Endothelial cell of umbilical vein (primary cell): ENCODE results near the gene LARP6. TPM values are rescaled to one million over a fixed set of nuclear protein-coding genes. Genes with fewer than 3 reads are reported as not detected.
A peak's percentile ranks its signal among the peaks of the same experiment; 100 is the strongest.

Experiments
- BruUV-seq: library from RNA; stranded (reverse); fragments of 400-500 nt; replicated peaks from 2 replicates; lab custom pipeline; 2021; lab: Mats Ljungman, UMichigan
- CTCF ChIA-PET: fragments of 300-600, 350-600 bp; sonication (Branson Sonifier 250); formaldehyde crosslinking; loops from one replicate; lab custom pipeline; 2021; ENCODE audit warnings: antibody characterized with exemption, inconsistent platforms; lab: Charles Lee
- POLR2A ChIA-PET: fragments of 300-600, 350-600 bp; sonication (Branson Sonifier 250); formaldehyde crosslinking; loops from one replicate; lab custom pipeline; 2021; ENCODE audit warnings: antibody characterized with exemption, inconsistent platforms; lab: Charles Lee
- DNase-seq: peaks from one replicate; pipeline ENCODE4 v3.0.0-alpha.2; 2011; ENCODE audit warnings: low read depth, low spot score
- FAIRE-seq: peaks from 2 replicates; lab custom pipeline; 2011; peaks lifted over from hg19 to GRCh38; lab: Jason Lieb, UNC
- H2AFZ ChIP-seq: 2 replicates; pipeline ENCODE4 v1.6.0; 2012; ENCODE audit warnings: low read depth, low read length, control low read depth, inconsistent platforms
- H3K27ac ChIP-seq: 2 replicates; pipeline ENCODE4 v1.5.1; 2011; ENCODE audit warnings: low read depth, mild to moderate bottlenecking, control low read depth, low read length, moderate library complexity; ENCODE audit not compliant: insufficient read depth
- H3K27me3 ChIP-seq, 2 experiments: 2 replicates each; pipeline versions ENCODE4 v1.6.0 to v1.6.1; 2011; ENCODE audit warnings: low read length in 2 of 2, mixed read lengths in 1 of 2; ENCODE audit not compliant: control insufficient read depth in 2 of 2, insufficient read depth in 2 of 2
- H3K36me3 ChIP-seq, 2 experiments: 2 replicates in 1 of 2; 3 replicates in 1 of 2; pipeline ENCODE4 v1.5.1; 2011; ENCODE audit warnings: low read length in 2 of 2, mild to moderate bottlenecking in 1 of 2, moderate library complexity in 1 of 2; ENCODE audit not compliant: control insufficient read depth in 2 of 2, insufficient read depth in 2 of 2; ENCODE audit errors: extremely low read depth in 1 of 2
- H3K4me1 ChIP-seq: 3 replicates; pipeline ENCODE4 v1.5.1; 2011; ENCODE audit warnings: mild to moderate bottlenecking, low read length; ENCODE audit not compliant: control insufficient read depth, insufficient read depth; ENCODE audit errors: extremely low read depth
- H3K4me2 ChIP-seq: 2 replicates; pipeline ENCODE4 v1.6.1; 2011; ENCODE audit warnings: low read length, control low read depth, mixed read lengths; ENCODE audit not compliant: insufficient read depth
- H3K4me3 ChIP-seq, 3 experiments: fragments of 200-600 bp in 1 of 3; sonication (generic), shearing (Covaris generic) in 1 of 3; replicated peaks in 1 of 3; 2 replicates each; pipeline ENCODE4 v1.5.1; 2011 to 2016; ENCODE audit warnings: control low read depth in 3 of 3, low read length in 3 of 3, mild to moderate bottlenecking in 2 of 3, inconsistent platforms in 1 of 3, low read depth in 1 of 3, moderate library complexity in 1 of 3; ENCODE audit not compliant: insufficient read depth in 1 of 3
- H3K79me2 ChIP-seq: 2 replicates; pipeline ENCODE4 v1.6.0; 2012; ENCODE audit warnings: low read length, inconsistent platforms; ENCODE audit not compliant: control insufficient read depth, insufficient read depth
- H3K9ac ChIP-seq: replicated peaks from 2 replicates; pipeline ENCODE3; 2011; ENCODE audit warnings: low read length, control low read depth; ENCODE audit not compliant: insufficient read depth; ENCODE audit errors: extremely low read depth
- H3K9me1 ChIP-seq: replicated peaks from 3 replicates; pipeline ENCODE4 v1.6.0; 2011; ENCODE audit warnings: mild to moderate bottlenecking, low read length; ENCODE audit not compliant: control insufficient read depth, insufficient read depth; ENCODE audit errors: extremely low read depth
- H3K9me3 ChIP-seq: replicated peaks from 2 replicates; pipeline ENCODE4 v1.5.1; 2012; ENCODE audit warnings: low read length, inconsistent platforms; ENCODE audit not compliant: control insufficient read depth, insufficient read depth
- H4K20me1 ChIP-seq: replicated peaks from 2 replicates; pipeline ENCODE3; 2011; ENCODE audit warnings: mild to moderate bottlenecking, low read length; ENCODE audit not compliant: control insufficient read depth, insufficient read depth; ENCODE audit errors: extremely low read depth
- FOS ChIP-seq: IDR thresholded peaks from 2 replicates; pipeline ENCODE4 v1.6.1; 2011; ENCODE audit warnings: mild to moderate bottlenecking, low read length, moderate library complexity, borderline replicate concordance; ENCODE audit not compliant: insufficient read depth
- JUN ChIP-seq: IDR thresholded peaks from 2 replicates; pipeline ENCODE4 v1.6.1; 2011; ENCODE audit warnings: borderline replicate concordance, low read depth; ENCODE audit not compliant: insufficient read length, insufficient read depth
- dilution Hi-C: fragments of 300-500 bp; cut with MboI; formaldehyde crosslinking; loops from one replicate; pipeline ENCODE4 v1.15.0; 2019; ENCODE audit warnings: low sequenced_read_pairs; ENCODE audit not compliant: extremely low pct_ligation_motif_present
- intact Hi-C: fragments of 100-400 bp; cut with micrococcal nuclease; formaldehyde crosslinking; loops from one replicate; pipeline ENCODE4 v1.10.0; 2022
- polyA plus RNA-seq, 4 experiments: library from polyadenylated mRNA; depleted of rRNA in 3 of 4; stranded (reverse) in 3 of 4; unstranded in 1 of 4; fragments of >200 nt; gene quantifications; 2 replicates each; pipeline versions ENCODE4 v1.2.1 to v1.2.3, GENCODE V29; 2011 to 2012; ENCODE audit warnings: missing spikeins in 1 of 4
- total RNA-seq: library from RNA; stranded (reverse); gene quantifications from 2 replicates; pipeline ENCODE4 v1.2.3, GENCODE V29; 2021
- TF ChIP-seq, protein P1 (sequence below): IDR thresholded peaks from 2 replicates; pipeline ENCODE4 v1.6.1; 2011; ENCODE audit not compliant: insufficient read depth, insufficient read length
- TF ChIP-seq, protein P2 (sequence below), 2 donors: IDR thresholded peaks; 1 replicate in 1 of 2; 2 replicates in 1 of 2; pipeline ENCODE4 v1.5.1; 2011; ENCODE audit warnings: low read length in 2 of 2, mild to moderate bottlenecking in 2 of 2, moderate library complexity in 2 of 2, control low read depth in 1 of 2, inconsistent platforms in 1 of 2, low read depth in 1 of 2; ENCODE audit not compliant: insufficient read depth in 1 of 2; ENCODE audit errors: extremely low read depth in 1 of 2

The LARP6 gene
- total and polyA plus RNA-seq, 2 donors (not counting 3 experiments of a cell fraction or from before 2014, with no cell fraction given), result 16.9 to 56.2 TPM

DNA sequence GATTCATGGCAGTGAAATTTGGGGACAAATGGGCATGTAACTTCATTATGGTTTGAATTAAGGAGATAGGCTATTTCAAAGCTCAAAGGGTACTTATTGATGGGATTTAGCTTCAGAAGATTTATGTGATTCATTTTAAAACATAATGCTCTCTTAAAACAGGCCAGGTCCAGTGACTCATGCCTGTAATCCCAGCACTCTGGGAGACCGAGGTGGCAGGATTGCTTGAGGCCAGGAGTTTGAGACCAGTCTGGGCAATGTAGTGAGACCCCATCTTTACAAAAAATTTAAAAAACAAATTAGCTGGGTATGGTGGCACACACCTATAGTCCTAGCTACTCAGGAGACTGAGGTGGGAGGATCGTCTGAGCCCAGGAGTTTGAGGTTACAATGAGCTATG is 26.8 kb upstream of the LARP6 start:
- CTCF ChIA-PET, result interaction anchor here (1.2 to 5.7 kb wide), 3 partner anchors 29 to 56 kb away, joined by 3 to 43 read pairs (median 4); no protein-coding TSS in a partner anchor
- no peaks in the 10 kb centered on the region for H3K9me3 ChIP-seq
- no peaks in the 10 kb centered on the region for H3K9me1 ChIP-seq
- TF ChIP-seq JUN, result no peak
- TF ChIP-seq, protein P1, sequence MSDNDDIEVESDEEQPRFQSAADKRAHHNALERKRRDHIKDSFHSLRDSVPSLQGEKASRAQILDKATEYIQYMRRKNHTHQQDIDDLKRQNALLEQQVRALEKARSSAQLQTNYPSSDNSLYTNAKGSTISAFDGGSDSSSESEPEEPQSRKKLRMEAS, result no peak
- DNase-seq (no peak), FAIRE-seq (no peak)
- H3K4me1 ChIP-seq, result peaks cover 8% of the 10 kb centered on the region
- no peak overlapping the region for H2AFZ ChIP-seq
- no peaks in the 10 kb centered on the region for H4K20me1 ChIP-seq
- dilution Hi-C loops (no loop called here), intact Hi-C loops (no loop called here)
- H3K27ac ChIP-seq, result no peak overlapping the region
- H3K79me2 ChIP-seq, result no peaks in the 10 kb centered on the region
- H3K4me2 ChIP-seq, result no peak overlapping the region
- BruUV-seq, result no TSS peak
- no peak overlapping the region for H3K9ac ChIP-seq
- H3K36me3 ChIP-seq, result no peaks in the 10 kb centered on the region
- POLR2A ChIA-PET, result no interaction called here
- no peak overlapping the region for H3K4me3 ChIP-seq
- no peaks in the 10 kb centered on the region for H3K27me3 ChIP-seq

DNA sequence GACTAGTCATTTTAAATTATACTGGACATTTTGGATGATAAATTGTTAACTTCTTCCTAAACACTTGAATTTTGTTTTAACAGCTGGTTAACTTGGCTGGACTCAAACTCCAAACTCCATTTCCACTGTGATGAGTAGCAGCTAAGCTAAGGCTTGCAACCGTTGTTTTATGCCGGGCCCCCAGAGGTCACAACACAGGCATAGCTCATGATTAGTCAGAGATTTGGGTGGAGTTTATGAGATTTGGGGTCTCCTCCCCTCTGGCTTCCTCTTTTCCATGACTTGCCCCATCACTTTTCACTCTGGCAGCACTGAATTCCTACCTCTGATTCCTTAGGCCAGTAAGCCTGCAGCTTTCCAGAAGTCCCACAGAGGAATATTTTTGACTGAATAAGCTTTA is 25.4 kb upstream of the LARP6 start:
- H4K20me1 ChIP-seq, result no peaks in the 10 kb centered on the region
- no peaks in the 10 kb centered on the region for H3K79me2 ChIP-seq
- H3K36me3 ChIP-seq, result no peaks in the 10 kb centered on the region
- H3K4me2 ChIP-seq, result peak overlapping the region; percentile 31
- peaks cover 8% of the 10 kb centered on the region for H3K4me1 ChIP-seq
- H3K9ac ChIP-seq, result no peak overlapping the region
- FAIRE-seq, result peak; percentile 58
- intact Hi-C loops, result no loop called here
- dilution Hi-C loops, result no loop called here
- POLR2A ChIA-PET, result no interaction called here
- no peak overlapping the region for H3K4me3 ChIP-seq
- TF ChIP-seq FOS (peak; percentile 69), JUN (peak; percentile 18)
- TF ChIP-seq, protein P2, sequence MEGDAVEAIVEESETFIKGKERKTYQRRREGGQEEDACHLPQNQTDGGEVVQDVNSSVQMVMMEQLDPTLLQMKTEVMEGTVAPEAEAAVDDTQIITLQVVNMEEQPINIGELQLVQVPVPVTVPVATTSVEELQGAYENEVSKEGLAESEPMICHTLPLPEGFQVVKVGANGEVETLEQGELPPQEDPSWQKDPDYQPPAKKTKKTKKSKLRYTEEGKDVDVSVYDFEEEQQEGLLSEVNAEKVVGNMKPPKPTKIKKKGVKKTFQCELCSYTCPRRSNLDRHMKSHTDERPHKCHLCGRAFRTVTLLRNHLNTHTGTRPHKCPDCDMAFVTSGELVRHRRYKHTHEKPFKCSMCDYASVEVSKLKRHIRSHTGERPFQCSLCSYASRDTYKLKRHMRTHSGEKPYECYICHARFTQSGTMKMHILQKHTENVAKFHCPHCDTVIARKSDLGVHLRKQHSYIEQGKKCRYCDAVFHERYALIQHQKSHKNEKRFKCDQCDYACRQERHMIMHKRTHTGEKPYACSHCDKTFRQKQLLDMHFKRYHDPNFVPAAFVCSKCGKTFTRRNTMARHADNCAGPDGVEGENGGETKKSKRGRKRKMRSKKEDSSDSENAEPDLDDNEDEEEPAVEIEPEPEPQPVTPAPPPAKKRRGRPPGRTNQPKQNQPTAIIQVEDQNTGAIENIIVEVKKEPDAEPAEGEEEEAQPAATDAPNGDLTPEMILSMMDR (IDR thresholded peaks at IDR 0.05; ENCODE audit: extremely low read depth in 1 of 2, insufficient read depth in 1 of 2, low read depth in 1 of 2, low read length in 2 of 2), result no peak
- no peaks in the 10 kb centered on the region for H3K27me3 ChIP-seq
- no peaks in the 10 kb centered on the region for H3K9me1 ChIP-seq
- CTCF ChIA-PET, result interaction anchor here (0.6 to 5.7 kb wide), 11 partner anchors 8 to 865 kb away, joined by 3 to 43 read pairs (median 4); partner anchors contain the start of genes LRRC49 and THAP10
- BruUV-seq, result no TSS peak
- peak; percentile 88 for DNase-seq
- H3K27ac ChIP-seq, result no peak overlapping the region
- H3K9me3 ChIP-seq, result no peaks in the 10 kb centered on the region
- H2AFZ ChIP-seq, result peak overlapping the region; percentile 51
